Ovary (tissue), 3 donors: ENCODE measurements around the gene NCOA1.

Experiments used
- CTCF ChIP-seq, 3 donors: fragments of 450-650 bp in 2 of 3; fragments of 200-600 bp in 1 of 3; IDR thresholded peaks; one replicate each; pipeline versions ENCODE4 v1.5.1 to v1.8.0; 2016 to 2022; ENCODE audit warnings: antibody characterized with exemption in 3 of 3, mild to moderate bottlenecking in 1 of 3
- EP300 ChIP-seq: sonication (generic); formaldehyde crosslinking; IDR thresholded peaks from one replicate; pipeline ENCODE4 v1.6.1; 2017; ENCODE audit warnings: antibody characterized with exemption
- POLR2A ChIP-seq: fragments of 450-650 bp; IDR thresholded peaks from one replicate; pipeline ENCODE4 v1.6.1; 2017; ENCODE audit warnings: antibody characterized with exemption, mild to moderate bottlenecking, moderate library complexity
- donor health status: DM: no; HTN: no; CAD: no.

- TF ChIP-seq POLR2A = no peak
- TF ChIP-seq CTCF (IDR thresholded peaks at IDR 0.05) = no peak
- no peak for TF ChIP-seq EP300
Measured at GRCh38 chr2:24548058-24548457, 57.0 kb downstream of the NCOA1 start.
